NT2/D1 (cell line): ENCODE data around the gene FASTKD3.

Source experiments
- YY1 ChIP-seq: IDR thresholded peaks from 2 replicates; pipeline ENCODE4 v1.6.1; 2011; ENCODE audit not compliant: insufficient read length, insufficient read depth
- ZNF274 ChIP-seq: IDR thresholded peaks from 2 replicates; pipeline ENCODE4 v1.6.1; 2011; ENCODE audit warnings: mild to moderate bottlenecking, low read depth, low read length

DNA sequence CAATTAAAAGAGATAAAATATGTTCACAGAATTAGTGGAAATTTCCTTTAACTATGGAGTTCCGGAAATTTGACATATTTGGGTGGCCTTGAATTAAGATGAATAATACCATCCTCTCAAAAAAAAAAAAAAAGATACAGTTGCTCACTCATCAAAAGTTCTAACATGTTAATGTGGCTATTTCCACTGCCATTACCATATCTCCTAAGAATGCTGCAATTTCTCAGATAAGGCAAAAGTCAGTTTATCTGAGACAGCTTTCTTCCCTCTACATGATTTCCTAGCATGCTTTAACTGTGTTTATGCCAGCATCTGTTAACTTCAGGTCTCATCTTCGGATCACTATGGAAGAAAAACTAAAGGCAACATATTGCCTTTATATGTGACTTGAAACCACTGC, 2.6 kb downstream of the FASTKD3 start:
- no peak for TF ChIP-seq YY1
- TF ChIP-seq ZNF274: no peak
